HEK293 (cell line): Measurements from ENCODE around the gene CCNJL.

ENCODE experiments used
- CTCF ChIA-PET: fragments of 350-600 bp; formaldehyde crosslinking; extraction: SDS; loops from one replicate; lab custom pipeline; 2021; ENCODE audit warnings: antibody characterized with exemption; lab: Yijun Ruan, JAX
- POLR2A ChIA-PET: fragments of 300-600 bp; formaldehyde crosslinking; extraction: SDS; loops from one replicate; lab custom pipeline; 2020; ENCODE audit warnings: antibody characterized with exemption, inconsistent platforms; lab: Yijun Ruan, JAX
- H3K27ac ChIP-seq: fragments of 200-500 bp; sonication (Bioruptor generic); 2 replicates; pipeline ENCODE4 v1.5.1; 2014; ENCODE audit warnings: low read depth, low read length, control low read depth, inconsistent platforms; ENCODE audit errors: extremely low read depth
- H3K36me3 ChIP-seq, 2 experiments: fragments of 200-500 bp in 1 of 2; sonication (Bioruptor generic) in 1 of 2; 1 replicate in 1 of 2; 2 replicates in 1 of 2; pipeline ENCODE4 v1.5.1; 2014 to 2017; ENCODE audit warnings: inconsistent platforms in 2 of 2, low read length in 2 of 2; ENCODE audit not compliant: control insufficient read depth in 2 of 2, insufficient read depth in 1 of 2
- H3K4me1 ChIP-seq: fragments of 200-500 bp; sonication (Bioruptor generic); 2 replicates; pipeline ENCODE4 v1.5.1; 2014; ENCODE audit warnings: mild to moderate bottlenecking, low read length, inconsistent platforms; ENCODE audit not compliant: control insufficient read depth, insufficient read depth
- H3K4me3 ChIP-seq: 2 replicates; pipeline ENCODE4 v1.5.1; 2011; ENCODE audit warnings: low read depth, mild to moderate bottlenecking, control low read depth, low read length, moderate library complexity
- H3K9me3 ChIP-seq: fragments of 200-500 bp; sonication (Bioruptor generic); 2 replicates; pipeline ENCODE4 v1.5.1; 2014; ENCODE audit warnings: low read depth, low read length, inconsistent platforms; ENCODE audit not compliant: control insufficient read depth, insufficient read depth
- KLF16 ChIP-seq: fragments of 450-650 bp; formaldehyde crosslinking; IDR thresholded peaks from 2 replicates; pipeline ENCODE4 v1.5.1; 2017; ENCODE audit warnings: missing biosample characterization, missing genetic modification characterization
- KLF9 ChIP-seq: fragments of 450-650 bp; formaldehyde crosslinking; IDR thresholded peaks from 2 replicates; pipeline ENCODE4 v1.5.1; 2016; ENCODE audit warnings: missing biosample characterization, missing genetic modification characterization, low read depth
- ZBTB21 ChIP-seq: fragments of 450-650 bp; formaldehyde crosslinking; IDR thresholded peaks from 2 replicates; pipeline ENCODE4 v1.5.1; 2017; ENCODE audit warnings: missing biosample characterization, missing genetic modification characterization
- ZNF121 ChIP-seq: fragments of 450-650 bp; formaldehyde crosslinking; IDR thresholded peaks from 2 replicates; pipeline ENCODE4 v1.5.1; 2016; ENCODE audit warnings: missing biosample characterization, missing genetic modification characterization
- ZNF221 ChIP-seq: fragments of 450-650 bp; formaldehyde crosslinking; IDR thresholded peaks from 2 replicates; pipeline ENCODE4 v1.5.1; 2017; ENCODE audit warnings: missing biosample characterization, missing genetic modification characterization, borderline replicate concordance
- ZNF23 ChIP-seq: fragments of 450-650 bp; formaldehyde crosslinking; IDR thresholded peaks from 2 replicates; pipeline ENCODE4 v1.5.1; 2016; ENCODE audit warnings: missing biosample characterization, missing genetic modification characterization, borderline replicate concordance
- ZNF335 ChIP-seq: fragments of 450-650 bp; formaldehyde crosslinking; conservative IDR thresholded peaks from 2 replicates; pipeline ENCODE4 v1.5.1; 2016; ENCODE audit warnings: missing biosample characterization, missing genetic modification characterization
- ZNF416 ChIP-seq: fragments of 450-650 bp; formaldehyde crosslinking; IDR thresholded peaks from 2 replicates; pipeline ENCODE4 v1.5.1; 2016; ENCODE audit warnings: missing biosample characterization, missing genetic modification characterization
- ZNF549 ChIP-seq: fragments of 450-650 bp; IDR thresholded peaks from 2 replicates; pipeline ENCODE4 v1.5.1; 2018; ENCODE audit warnings: missing biosample characterization, missing genetic modification characterization, mild to moderate bottlenecking, inconsistent platforms, moderate library complexity
- ZNF664 ChIP-seq: fragments of 450-650 bp; formaldehyde crosslinking; IDR thresholded peaks from 2 replicates; pipeline ENCODE4 v1.5.1; 2016; ENCODE audit warnings: missing biosample characterization, missing genetic modification characterization
- ZNF707 ChIP-seq: fragments of 450-650 bp; formaldehyde crosslinking; IDR thresholded peaks from 2 replicates; pipeline ENCODE4 v1.5.1; 2016; ENCODE audit warnings: missing biosample characterization, missing genetic modification characterization
- ZNF830 ChIP-seq: fragments of 450-650 bp; IDR thresholded peaks from 2 replicates; pipeline ENCODE4 v1.5.0; 2018; ENCODE audit warnings: missing biosample characterization, missing genetic modification characterization, low read depth, mild to moderate bottlenecking, moderate library complexity
- TF ChIP-seq, protein P1 (sequence below): fragments of 450-650 bp; formaldehyde crosslinking; IDR thresholded peaks from 2 replicates; pipeline ENCODE4 v1.5.1; 2016; ENCODE audit warnings: missing biosample characterization, missing genetic modification characterization
- TF ChIP-seq, protein P2 (sequence below): fragments of 450-650 bp; formaldehyde crosslinking; IDR thresholded peaks from 2 replicates; pipeline ENCODE4 v1.5.1; 2016; ENCODE audit warnings: missing biosample characterization, missing genetic modification characterization
- TF ChIP-seq, protein P3 (sequence below): fragments of 450-650 bp; formaldehyde crosslinking; IDR thresholded peaks from 2 replicates; pipeline ENCODE4 v1.5.1; 2016; ENCODE audit warnings: missing biosample characterization, missing genetic modification characterization
- TF ChIP-seq, protein P4 (sequence below): fragments of 450-650 bp; formaldehyde crosslinking; conservative IDR thresholded peaks from 2 replicates; pipeline ENCODE4 v1.5.1; 2016; ENCODE audit warnings: low read depth, missing biosample characterization, missing genetic modification characterization
- TF ChIP-seq, protein P5 (sequence below): fragments of 450-650 bp; formaldehyde crosslinking; IDR thresholded peaks from 2 replicates; pipeline ENCODE4 v1.5.1; 2016; ENCODE audit warnings: missing biosample characterization, missing genetic modification characterization, low read depth
- TF ChIP-seq, protein P6 (sequence below): fragments of 450-650 bp; formaldehyde crosslinking; IDR thresholded peaks from 2 replicates; pipeline ENCODE4 v1.5.1; 2016; ENCODE audit warnings: missing biosample characterization, missing genetic modification characterization

The CCNJL gene

DNA sequence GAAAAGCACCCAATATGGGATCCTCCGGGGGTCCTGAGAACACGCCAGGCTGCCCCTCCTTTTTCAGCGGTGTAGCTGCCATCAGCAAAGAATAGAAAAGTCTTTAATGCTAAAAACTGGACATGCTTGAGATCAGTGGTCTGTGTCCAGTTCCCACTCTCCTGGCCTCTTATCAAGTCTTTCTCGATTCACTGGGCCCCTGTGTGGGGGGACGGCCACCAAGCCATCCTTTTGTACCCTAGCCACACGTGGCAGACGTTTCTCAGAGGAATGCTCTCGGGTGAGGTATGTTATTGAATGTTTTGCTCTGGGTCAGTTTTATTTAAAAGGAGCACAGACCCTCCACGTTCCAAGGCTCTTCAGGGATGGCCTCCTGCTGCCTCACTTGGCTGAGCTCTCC is 59.4 kb downstream of the CCNJL start (continued):
- TF ChIP-seq, protein P1, sequence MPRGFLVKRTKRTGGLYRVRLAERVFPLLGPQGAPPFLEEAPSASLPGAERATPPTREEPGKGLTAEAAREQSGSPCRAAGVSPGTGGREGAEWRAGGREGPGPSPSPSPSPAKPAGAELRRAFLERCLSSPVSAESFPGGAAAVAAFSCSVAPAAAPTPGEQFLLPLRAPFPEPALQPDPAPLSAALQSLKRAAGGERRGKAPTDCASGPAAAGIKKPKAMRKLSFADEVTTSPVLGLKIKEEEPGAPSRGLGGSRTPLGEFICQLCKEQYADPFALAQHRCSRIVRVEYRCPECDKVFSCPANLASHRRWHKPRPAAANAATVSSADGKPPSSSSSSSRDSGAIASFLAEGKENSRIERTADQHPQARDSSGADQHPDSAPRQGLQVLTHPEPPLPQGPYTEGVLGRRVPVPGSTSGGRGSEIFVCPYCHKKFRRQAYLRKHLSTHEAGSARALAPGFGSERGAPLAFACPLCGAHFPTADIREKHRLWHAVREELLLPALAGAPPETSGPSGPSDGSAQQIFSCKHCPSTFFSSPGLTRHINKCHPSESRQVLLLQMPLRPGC (tag by site-specific recombination): no peak
- no peak for TF ChIP-seq ZNF664 (tag by site-specific recombination)
- no peak for TF ChIP-seq ZNF23
- TF ChIP-seq KLF16: no peak
- TF ChIP-seq, all 188 proteins: peak for 0

DNA sequence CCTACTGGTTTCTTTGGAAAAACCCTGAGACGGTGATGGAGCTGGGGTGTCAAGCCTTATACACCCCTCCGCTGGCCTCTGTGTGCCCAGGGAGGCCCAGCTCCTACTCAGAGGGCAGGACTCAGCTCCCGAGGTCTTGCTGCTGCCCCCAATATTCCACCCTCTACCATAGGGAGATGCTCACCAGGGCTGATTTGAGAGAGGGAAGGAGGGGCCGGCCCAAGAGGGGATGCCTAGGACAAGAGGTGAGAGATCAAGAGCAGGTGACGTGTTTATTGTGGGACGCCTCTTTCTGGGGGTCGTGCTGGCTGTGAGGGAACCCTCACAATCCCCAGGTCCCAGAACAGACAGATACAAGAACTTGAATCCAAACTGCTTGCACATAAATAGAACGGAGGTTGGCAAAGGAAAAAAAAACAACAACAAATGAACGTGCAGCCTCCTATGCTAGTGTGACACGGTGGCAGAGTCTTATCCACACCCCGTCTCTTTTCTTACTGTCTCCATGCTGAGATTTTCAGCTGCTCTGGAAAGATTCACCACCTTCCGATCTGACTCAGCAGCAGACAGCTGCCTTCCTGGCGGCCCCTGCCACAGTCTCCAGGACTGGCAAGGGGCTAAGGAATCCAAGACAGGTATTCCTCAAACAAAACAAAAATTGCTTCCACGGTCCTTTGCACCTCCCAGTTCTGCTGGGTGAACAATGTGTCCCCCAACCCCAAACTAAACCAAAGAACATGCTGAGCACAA is 60.8 kb downstream of the CCNJL start:
- no peaks in the 10 kb centered on the region for H3K9me3 ChIP-seq
- H3K36me3 ChIP-seq: peaks cover 0 to 10% of the 10 kb centered on the region in 2 experiments; a peak in 1 of 3 replicates
- no peak for TF ChIP-seq ZNF707 (tag by site-specific recombination)
- TF ChIP-seq ZNF121 (tag by site-specific recombination): no peak
- TF ChIP-seq, protein P2, sequence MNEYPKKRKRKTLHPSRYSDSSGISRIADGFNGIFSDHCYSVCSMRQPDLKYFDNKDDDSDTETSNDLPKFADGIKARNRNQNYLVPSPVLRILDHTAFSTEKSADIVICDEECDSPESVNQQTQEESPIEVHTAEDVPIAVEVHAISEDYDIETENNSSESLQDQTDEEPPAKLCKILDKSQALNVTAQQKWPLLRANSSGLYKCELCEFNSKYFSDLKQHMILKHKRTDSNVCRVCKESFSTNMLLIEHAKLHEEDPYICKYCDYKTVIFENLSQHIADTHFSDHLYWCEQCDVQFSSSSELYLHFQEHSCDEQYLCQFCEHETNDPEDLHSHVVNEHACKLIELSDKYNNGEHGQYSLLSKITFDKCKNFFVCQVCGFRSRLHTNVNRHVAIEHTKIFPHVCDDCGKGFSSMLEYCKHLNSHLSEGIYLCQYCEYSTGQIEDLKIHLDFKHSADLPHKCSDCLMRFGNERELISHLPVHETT (tag by site-specific recombination): no peak
- TF ChIP-seq, protein P3, sequence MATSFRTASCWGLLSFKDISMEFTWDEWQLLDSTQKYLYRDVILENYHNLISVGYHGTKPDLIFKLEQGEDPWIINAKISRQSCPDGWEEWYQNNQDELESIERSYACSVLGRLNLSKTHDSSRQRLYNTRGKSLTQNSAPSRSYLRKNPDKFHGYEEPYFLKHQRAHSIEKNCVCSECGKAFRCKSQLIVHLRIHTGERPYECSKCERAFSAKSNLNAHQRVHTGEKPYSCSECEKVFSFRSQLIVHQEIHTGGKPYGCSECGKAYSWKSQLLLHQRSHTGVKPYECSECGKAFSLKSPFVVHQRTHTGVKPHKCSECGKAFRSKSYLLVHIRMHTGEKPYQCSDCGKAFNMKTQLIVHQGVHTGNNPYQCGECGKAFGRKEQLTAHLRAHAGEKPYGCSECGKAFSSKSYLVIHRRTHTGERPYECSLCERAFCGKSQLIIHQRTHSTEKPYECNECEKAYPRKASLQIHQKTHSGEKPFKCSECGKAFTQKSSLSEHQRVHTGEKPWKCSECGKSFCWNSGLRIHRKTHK (tag by site-specific recombination): no peak
- no peak for TF ChIP-seq ZNF830
- no peak for TF ChIP-seq KLF9 (tag by site-specific recombination)
- no peak overlapping the region for H3K27ac ChIP-seq
- H3K4me1 ChIP-seq: no peaks in the 10 kb centered on the region
- H3K4me3 ChIP-seq: no peak overlapping the region
- CTCF ChIA-PET: interaction anchor here (0.7 kb wide), 1 partner anchor 188 kb away, joined by 3 read pairs; no protein-coding TSS in a partner anchor
- POLR2A ChIA-PET: no interaction called here

DNA sequence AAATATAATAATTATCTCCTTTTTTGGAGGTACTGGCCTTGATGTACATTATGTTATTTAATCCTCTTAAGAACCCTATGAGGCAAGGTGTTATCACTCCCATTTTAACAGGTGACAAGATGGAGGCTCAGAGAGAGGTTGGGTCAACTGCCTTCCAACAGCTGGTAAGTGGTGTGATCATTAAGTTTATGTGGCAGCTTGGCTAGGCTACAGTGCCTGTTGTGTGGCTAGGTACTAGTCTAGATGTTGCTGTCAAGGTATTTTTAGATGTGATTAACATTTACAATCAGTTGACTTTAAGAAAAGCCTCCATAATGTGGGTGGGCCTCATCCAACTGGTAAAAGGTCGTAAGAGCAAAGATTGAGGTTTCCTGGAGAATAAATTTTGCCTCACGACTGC is 61.5 kb downstream of the CCNJL start:
- H3K9me3 ChIP-seq: no peaks in the 10 kb centered on the region
- CTCF ChIA-PET: no interaction called here
- no peaks in the 10 kb centered on the region for H3K4me1 ChIP-seq
- POLR2A ChIA-PET: no interaction called here
- H3K27ac ChIP-seq: no peak overlapping the region
- H3K4me3 ChIP-seq: no peak overlapping the region
- peaks cover 0 to 10% of the 10 kb centered on the region in 2 experiments; a peak in 1 of 3 replicates for H3K36me3 ChIP-seq
- TF ChIP-seq ZBTB21 (tag by site-specific recombination) (no peak), ZNF221 (tag by site-specific recombination) (no peak), ZNF549 (tag by site-specific recombination) (no peak), ZNF335 (tag by site-specific recombination) (no peak), ZNF416 (no peak)
- TF ChIP-seq, protein P4, sequence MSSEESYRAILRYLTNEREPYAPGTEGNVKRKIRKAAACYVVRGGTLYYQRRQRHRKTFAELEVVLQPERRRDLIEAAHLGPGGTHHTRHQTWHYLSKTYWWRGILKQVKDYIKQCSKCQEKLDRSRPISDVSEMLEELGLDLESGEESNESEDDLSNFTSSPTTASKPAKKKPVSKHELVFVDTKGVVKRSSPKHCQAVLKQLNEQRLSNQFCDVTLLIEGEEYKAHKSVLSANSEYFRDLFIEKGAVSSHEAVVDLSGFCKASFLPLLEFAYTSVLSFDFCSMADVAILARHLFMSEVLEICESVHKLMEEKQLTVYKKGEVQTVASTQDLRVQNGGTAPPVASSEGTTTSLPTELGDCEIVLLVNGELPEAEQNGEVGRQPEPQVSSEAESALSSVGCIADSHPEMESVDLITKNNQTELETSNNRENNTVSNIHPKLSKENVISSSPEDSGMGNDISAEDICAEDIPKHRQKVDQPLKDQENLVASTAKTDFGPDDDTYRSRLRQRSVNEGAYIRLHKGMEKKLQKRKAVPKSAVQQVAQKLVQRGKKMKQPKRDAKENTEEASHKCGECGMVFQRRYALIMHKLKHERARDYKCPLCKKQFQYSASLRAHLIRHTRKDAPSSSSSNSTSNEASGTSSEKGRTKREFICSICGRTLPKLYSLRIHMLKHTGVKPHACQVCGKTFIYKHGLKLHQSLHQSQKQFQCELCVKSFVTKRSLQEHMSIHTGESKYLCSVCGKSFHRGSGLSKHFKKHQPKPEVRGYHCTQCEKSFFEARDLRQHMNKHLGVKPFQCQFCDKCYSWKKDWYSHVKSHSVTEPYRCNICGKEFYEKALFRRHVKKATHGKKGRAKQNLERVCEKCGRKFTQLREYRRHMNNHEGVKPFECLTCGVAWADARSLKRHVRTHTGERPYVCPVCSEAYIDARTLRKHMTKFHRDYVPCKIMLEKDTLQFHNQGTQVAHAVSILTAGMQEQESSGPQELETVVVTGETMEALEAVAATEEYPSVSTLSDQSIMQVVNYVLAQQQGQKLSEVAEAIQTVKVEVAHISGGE (tag by site-specific recombination): no peak
- TF ChIP-seq, protein P5, sequence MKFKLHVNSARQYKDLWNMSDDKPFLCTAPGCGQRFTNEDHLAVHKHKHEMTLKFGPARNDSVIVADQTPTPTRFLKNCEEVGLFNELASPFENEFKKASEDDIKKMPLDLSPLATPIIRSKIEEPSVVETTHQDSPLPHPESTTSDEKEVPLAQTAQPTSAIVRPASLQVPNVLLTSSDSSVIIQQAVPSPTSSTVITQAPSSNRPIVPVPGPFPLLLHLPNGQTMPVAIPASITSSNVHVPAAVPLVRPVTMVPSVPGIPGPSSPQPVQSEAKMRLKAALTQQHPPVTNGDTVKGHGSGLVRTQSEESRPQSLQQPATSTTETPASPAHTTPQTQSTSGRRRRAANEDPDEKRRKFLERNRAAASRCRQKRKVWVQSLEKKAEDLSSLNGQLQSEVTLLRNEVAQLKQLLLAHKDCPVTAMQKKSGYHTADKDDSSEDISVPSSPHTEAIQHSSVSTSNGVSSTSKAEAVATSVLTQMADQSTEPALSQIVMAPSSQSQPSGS (tag by site-specific recombination): no peak
- TF ChIP-seq, protein P6, sequence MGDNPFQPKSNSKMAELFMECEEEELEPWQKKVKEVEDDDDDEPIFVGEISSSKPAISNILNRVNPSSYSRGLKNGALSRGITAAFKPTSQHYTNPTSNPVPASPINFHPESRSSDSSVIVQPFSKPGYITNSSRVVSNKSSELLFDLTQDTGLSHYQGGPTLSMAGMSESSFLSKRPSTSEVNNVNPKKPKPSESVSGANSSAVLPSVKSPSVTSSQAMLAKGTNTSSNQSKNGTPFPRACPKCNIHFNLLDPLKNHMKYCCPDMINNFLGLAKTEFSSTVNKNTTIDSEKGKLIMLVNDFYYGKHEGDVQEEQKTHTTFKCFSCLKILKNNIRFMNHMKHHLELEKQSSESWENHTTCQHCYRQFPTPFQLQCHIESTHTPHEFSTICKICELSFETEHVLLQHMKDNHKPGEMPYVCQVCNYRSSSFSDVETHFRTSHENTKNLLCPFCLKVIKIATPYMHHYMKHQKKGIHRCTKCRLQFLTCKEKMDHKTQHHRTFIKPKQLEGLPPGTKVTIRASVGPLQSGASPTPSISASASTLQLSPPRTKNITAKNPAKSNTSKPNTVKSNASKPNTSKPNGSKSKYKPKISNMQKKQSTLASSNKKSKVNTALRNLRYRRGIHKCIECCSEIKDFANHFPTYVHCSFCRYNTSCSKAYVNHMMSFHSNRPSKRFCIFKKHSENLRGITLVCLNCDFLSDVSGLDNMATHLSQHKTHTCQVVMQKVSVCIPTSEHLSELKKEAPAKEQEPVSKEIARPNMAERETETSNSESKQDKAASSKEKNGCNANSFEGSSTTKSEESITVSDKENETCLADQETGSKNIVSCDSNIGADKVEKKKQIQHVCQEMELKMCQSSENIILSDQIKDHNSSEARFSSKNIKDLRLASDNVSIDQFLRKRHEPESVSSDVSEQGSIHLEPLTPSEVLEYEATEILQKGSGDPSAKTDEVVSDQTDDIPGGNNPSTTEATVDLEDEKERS (tag by site-specific recombination): no peak
